NOMO-1 treated with dmso at 0.1 percent for 144 hours (cell line): Measurements from ENCODE around the gene UPP1.
"Not testable (repeated sequence)": the region's sequence is repeated elsewhere in the genome, so short reads cannot be mapped to it uniquely, and the experiment has no call there.

ENCODE experiments used
- DNase-seq: peaks from one replicate; lab custom pipeline; 2025; ENCODE audit not compliant: unreplicated experiment; lab: John Stamatoyannopoulos, UW

UPP1 gene

GRCh38 chr7:48089046-48090003, at the start of gene UPP1:
UPP1 (plus strand) TSS chr7:48089265; CDS start chr7:48094784, 5,519 bp downstream.
- no peak for DNase-seq

GRCh38 chr7:48040944-48041652, 48.0 kb upstream of the UPP1 start:
- no peak for DNase-seq

GRCh38 chr7:48041653-48041970, 47.5 kb upstream of the UPP1 start:
- no peak for DNase-seq

DNA sequence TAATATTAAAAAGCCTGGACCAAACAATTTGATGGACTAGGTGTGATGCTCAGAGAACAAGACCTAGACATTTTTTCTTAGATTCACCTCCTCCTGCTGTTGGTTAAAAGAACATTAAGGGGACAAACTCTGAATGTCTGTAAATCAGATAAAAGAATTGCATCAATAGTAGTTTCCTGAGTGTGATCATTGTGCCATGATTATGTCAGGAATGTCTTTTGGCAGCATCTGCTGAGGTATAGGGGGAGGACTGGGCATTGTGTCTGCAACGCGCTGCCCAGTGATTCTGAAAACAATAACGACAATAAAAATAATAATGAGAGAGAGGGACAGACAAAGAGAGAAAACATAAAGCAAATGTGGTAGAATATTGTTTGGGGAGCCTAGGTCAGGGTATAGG, 46.8 kb upstream of the UPP1 start:
- no peak for DNase-seq

DNA sequence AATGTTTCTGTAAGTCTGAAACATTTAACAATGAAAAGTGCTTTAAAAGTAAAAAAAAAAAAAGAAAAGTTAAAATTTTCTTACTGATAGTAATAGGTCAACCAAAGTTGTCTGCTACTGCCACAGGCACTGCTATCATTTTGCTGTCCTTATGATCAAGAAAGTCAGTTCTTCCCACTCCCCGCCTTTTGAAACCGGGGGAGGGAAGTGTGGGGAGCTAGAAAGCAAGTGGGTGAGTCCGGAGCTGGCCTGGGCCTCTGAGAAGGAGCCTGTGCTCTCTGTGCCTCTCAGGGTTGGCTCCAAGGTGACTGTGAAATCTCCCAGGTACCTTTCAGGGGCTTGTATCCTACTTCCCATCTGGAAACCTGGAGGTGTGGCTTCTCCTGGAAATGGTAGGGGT, 46.4 kb upstream of the UPP1 start:
- no peak for DNase-seq

GRCh38 chr7:48045195-48045765, 43.8 kb upstream of the UPP1 start:
- DNase-seq, result no peak

DNA sequence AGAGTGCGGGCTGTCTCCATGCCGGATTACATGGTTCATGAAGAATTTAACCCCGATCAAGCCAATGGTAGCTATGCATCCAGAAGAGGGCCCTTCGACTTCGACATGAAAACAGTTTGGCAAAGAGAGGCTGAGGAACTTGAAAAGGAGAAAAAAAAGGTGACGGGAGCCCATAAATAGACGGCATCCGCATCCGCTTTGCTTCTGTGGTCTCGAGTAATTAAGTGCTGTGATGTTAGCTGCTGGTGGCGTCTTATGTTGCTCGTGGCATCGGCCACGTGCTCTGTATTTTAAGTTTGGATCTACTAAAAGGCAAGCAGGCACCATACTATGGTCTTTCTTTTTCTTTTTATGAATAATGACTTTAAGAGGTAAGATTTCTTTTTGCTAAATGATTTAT, 42.6 kb upstream of the UPP1 start:
- peak; percentile 82 for DNase-seq

GRCh38 chr7:48048113-48048512, 41.0 kb upstream of the UPP1 start:
- no peak for DNase-seq

DNA sequence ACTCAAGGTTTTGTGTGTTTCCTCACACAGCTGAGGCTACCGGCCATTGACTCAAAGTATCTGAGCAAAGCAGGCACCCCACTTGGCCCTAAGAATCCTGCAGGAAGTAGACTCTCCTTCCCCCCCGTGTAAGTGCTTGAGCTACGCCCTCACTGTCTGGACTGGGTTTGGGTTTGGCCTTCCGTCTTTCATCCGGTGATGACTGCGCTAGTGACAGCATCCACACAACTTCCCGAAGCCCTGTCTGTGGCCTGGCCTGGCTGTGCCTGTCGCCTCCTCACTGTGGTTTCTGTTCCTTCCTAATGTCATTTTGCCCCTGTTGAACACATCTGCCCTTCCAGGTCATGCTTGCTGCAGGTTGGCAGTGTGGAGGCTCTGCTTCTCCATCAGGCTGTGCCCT, 39.2 kb upstream of the UPP1 start:
- no peak for DNase-seq

- DNase-seq, result no peak
These were observed 36.3 kb upstream of the UPP1 start for GRCh38 chr7:48052748-48053147.

GRCh38 chr7:48053736-48054135, 35.3 kb upstream of the UPP1 start:
- no peak for DNase-seq

DNA sequence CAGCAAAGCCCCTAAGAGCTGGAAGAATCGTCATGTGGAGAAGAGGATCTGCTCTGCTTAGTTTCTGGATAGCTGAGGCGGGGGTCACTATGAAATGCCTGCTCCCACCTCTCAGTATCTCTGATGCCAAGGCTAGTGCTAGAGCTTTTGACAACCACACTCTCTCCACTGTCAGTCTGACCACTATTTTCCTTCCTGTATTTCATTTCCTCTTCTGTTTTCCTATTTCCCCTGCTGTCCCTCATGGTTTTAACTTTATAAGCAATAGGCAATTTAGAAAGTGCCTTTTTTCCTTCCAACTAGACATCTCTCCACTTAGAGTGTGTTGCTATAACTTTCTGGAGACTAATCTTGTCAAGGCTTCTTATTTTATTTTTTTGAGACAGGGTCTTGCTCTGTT, 30.1 kb upstream of the UPP1 start:
- peak; percentile 21 for DNase-seq

DNA sequence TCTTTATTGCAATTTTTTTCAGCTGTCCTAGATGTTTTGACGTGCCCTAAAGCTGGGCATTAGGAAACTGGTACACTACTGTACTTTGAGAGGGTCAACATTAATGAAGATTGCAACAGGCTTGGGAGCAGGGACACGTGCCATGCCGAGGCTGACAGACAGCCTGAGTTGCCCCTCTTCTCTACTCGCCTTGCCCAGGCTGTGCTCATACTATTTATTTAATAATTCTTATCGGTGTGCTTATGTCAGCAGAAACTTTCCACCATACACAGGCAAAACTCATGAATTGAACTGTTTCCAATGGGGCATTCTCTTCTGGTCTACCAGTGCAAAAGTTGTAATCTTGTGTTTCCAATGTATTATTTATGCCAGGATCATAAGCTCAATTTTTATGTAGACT, 29.4 kb upstream of the UPP1 start:
- DNase-seq, result no peak

DNA sequence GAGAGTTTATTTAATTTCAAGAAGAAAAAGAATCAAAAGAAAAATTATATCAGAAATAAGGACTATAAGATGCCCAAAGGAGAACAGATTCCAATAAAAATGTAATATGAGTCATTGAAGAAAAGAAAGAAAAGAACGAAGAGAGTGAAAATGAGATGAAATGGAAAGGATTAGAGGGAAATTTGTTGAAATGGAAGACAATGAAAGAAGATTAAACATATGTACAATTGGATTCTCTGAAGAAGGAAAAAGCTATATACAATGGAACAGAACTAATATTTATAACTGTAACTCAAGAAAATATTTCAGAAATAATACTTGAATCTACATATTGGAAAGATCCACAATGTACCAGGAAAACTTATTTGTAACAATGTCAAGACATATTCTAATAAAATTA, 25.1 kb upstream of the UPP1 start:
- no peak for DNase-seq

- DNase-seq, result no peak
These were observed 21.6 kb upstream of the UPP1 start for GRCh38 chr7:48067475-48067874.

GRCh38 chr7:48074204-48074654, 14.8 kb upstream of the UPP1 start:
- no peak for DNase-seq

GRCh38 chr7:48077423-48077822, 11.6 kb upstream of the UPP1 start:
- no peak for DNase-seq

DNA sequence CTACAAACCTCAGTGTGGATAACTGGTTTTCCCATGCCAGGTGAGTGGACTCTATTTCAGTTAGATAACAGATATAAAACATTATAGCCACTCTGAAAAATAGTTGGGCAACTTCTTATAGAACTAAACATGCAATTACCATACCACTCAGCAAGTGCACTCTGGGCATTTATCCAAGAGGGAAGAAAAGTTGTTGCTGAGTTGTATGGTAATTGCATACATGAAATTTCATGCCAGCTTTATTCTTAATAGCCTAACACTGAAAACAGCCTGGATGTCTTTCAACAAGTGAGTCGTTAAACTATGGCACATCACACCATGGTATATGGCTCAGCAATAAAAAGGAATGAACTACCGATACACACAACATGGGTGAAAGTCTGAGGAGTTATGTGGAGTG, 10.6 kb upstream of the UPP1 start:
- DNase-seq, result no peak

GRCh38 chr7:48082378-48082777, 6.7 kb upstream of the UPP1 start:
- DNase-seq, result not testable (repeated sequence)

DNA sequence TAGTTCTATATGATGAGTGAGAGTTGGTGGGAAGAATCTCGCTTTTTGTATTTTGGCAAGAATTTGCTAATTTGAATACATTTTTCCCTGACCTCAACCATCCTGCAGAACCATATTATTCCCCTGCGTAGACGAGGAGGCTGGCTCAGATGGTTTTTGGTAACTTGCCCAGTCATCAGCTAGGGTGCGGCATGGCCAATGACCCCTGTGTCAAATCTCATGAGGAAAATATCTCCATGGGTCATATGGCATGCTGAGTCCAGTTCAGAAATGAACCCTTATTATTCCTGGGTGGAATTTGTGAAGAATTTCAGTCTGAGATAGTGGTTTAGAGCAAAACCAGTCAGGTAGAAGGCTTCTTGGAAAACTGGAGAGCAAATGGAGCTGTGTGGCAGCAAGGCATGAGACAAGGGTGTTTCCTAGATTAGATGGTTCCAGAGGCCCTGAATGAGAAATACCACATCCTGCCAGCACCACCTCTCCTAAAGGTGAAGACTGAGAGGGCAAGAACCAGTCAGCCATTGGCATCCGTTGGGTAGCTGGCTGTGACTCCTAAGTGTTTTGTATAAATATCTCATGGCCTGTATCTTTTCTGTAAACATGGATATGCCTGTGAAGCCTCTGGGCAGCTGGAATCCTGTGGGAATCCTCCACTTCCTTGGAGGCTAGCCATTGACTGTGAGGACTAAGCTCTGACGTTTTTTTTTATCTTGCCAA, 5.8 kb upstream of the UPP1 start:
- DNase-seq, result no peak

DNA sequence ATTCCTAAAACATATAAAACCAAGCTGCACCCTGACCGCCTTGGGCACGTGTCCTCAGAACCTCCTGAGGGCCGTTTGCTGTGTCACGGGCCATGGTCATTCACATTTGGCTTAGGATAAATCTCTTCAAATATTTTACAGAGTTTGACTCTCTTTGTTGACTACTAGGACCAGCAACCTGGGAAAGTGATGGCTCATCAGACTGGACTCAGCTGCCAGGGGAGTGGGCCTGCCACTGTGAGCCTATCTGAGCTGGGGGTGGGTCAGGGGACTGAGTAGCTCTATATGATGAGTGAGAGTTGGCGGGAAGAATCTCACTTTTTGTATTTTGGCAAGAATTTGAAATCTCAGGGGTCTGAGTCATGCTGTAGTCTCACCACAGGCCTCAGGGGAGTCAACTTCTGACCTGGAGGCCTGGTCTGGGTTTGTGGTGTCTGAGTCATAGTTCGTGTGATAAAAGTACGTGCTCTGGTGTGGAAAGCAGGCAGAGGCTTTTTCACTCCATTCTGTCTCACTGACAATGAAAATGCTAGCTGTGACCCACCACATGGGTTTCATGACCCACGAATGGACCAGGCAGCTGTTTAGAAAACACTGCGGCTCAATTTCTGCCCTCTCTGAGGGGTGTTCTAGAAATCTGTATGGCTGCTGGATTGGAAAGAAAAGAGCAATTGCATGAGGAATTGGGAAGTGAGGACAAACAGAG, 4.2 kb upstream of the UPP1 start:
- peak; percentile 87 for DNase-seq
